ENCODE data around the gene ENAH.
"Not testable (repeated sequence)": the region's sequence is repeated elsewhere in the genome, so short reads cannot be mapped to it uniquely, and the experiment has no call there.

The ENAH gene

GRCh38 chr1:225674381-225674780, 21.5 kb upstream of the ENAH start:
- no peak for DNase-seq

GRCh38 chr1:225670806-225671733, 18.1 kb upstream of the ENAH start:
- no peak for DNase-seq

GRCh38 chr1:225670356-225670755, 17.4 kb upstream of the ENAH start:
- DNase-seq, result no peak

- DNase-seq, result no peak
Measured at GRCh38 chr1:225668222-225668621, 15.3 kb upstream of the ENAH start.

- no peak for DNase-seq
Measured at GRCh38 chr1:225667362-225667761, 14.4 kb upstream of the ENAH start.

GRCh38 chr1:225666495-225666894, 13.6 kb upstream of the ENAH start:
- no peak for DNase-seq

GRCh38 chr1:225664762-225665161, 11.8 kb upstream of the ENAH start:
- DNase-seq, result no peak

- no peak for DNase-seq
Measured at GRCh38 chr1:225662155-225662554, 9.2 kb upstream of the ENAH start.

GRCh38 chr1:225660544-225660946, 7.6 kb upstream of the ENAH start:
- DNase-seq, result no peak

- DNase-seq, result no peak
Measured at GRCh38 chr1:225658041-225658440, 5.1 kb upstream of the ENAH start.

GRCh38 chr1:225657462-225657989, 4.6 kb upstream of the ENAH start:
- no peak for DNase-seq

- not testable (repeated sequence) for DNase-seq
Measured at GRCh38 chr1:225656259-225656655, 3.3 kb upstream of the ENAH start.

GRCh38 chr1:225655509-225656258, 2.8 kb upstream of the ENAH start:
- DNase-seq, result no peak

GRCh38 chr1:225654688-225655508, 2.0 kb upstream of the ENAH start:
- DNase-seq, result no peak

GRCh38 chr1:225654277-225654597, 1.3 kb upstream of the ENAH start:
- DNase-seq, result no peak

- peak in 1 of 2 experiments; percentile 19 for DNase-seq
Measured at GRCh38 chr1:225653463-225654276, 747 bp upstream of the ENAH start.

- peak in 1 of 2 experiments; percentile 4 for DNase-seq
Measured at GRCh38 chr1:225651872-225652728, 823 bp downstream of the ENAH start.

GRCh38 chr1:225651376-225651871, 1.5 kb downstream of the ENAH start:
- DNase-seq, result no peak

GRCh38 chr1:225650179-225650578, 2.7 kb downstream of the ENAH start:
- no peak for DNase-seq

GRCh38 chr1:225645194-225645895, 7.6 kb downstream of the ENAH start:
- no peak for DNase-seq
